HFF-Myc (cell line): ENCODE results near the gene TPX2.
A peak's percentile ranks its signal among the peaks of the same experiment; 100 is the strongest.

Experiments
- DNase-seq: peaks from one replicate; pipeline ENCODE4 v3.0.0-alpha.2; 2011; ENCODE audit warnings: low read depth; ENCODE audit errors: extremely low read depth
- H3K4me3 ChIP-seq: replicated peaks from 2 replicates; pipeline ENCODE4 v1.5.1; 2011; ENCODE audit warnings: low read depth, mild to moderate bottlenecking, control low read depth, low read length
- TF ChIP-seq, protein P1 (sequence below): IDR thresholded peaks from 2 replicates; pipeline ENCODE4 v1.5.1; 2012; ENCODE audit warnings: mild to moderate bottlenecking, low read depth, low read length, control low read depth; ENCODE audit errors: missing control alignments

The TPX2 gene

GRCh38 chr20:31719644-31720485, 19.2 kb upstream of the TPX2 start:
- no peak for DNase-seq
- H3K4me3 ChIP-seq, result peak overlapping the region; percentile 50

DNA sequence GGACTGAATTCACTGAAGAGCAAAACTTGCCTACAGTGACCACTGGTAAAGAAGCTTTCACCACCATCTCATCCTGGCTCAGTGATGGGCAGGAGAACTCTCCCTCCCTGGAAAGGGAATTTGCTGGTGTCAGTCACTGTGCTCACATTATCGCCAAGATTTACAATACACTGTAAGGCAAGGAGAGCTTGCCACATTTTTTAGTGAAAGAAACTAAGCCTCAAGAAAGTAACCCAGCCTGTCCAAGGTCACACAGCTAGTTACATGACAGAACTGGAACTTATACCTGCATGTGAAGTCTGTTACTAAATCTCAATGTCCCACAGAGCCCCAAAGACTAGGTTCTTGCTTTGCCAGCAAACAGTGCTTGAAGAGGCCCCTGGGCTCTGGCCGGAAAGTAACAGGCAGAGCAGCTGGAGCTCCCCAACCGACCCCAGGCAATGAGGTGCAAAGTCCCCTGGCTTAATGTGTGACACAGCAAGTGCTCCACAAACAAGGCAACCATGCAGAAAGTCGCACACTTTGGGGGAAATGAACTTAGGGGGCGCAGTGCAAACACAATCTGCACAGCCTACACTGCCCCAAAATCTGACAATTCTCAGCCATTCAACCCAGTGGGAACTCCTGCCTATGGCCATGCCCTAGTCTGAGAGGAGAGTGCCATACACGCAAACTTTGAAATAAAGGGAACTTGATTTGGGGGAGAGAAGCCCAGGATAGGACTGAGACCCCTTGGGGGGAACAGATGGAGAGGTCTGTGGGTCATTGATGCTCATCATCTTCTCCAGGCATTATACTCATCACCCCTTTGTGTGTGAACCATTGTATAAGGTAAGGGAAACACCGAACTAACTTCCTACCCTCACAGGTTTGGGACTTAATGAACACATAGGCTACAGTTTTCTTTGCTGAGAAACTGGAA, 18.3 kb upstream of the TPX2 start:
- H3K4me3 ChIP-seq, result peak overlapping the region; percentile 50

More at GRCh38 chr20:31719644-31720485, 19.2 kb upstream of the TPX2 start:
- TF ChIP-seq, protein P1, sequence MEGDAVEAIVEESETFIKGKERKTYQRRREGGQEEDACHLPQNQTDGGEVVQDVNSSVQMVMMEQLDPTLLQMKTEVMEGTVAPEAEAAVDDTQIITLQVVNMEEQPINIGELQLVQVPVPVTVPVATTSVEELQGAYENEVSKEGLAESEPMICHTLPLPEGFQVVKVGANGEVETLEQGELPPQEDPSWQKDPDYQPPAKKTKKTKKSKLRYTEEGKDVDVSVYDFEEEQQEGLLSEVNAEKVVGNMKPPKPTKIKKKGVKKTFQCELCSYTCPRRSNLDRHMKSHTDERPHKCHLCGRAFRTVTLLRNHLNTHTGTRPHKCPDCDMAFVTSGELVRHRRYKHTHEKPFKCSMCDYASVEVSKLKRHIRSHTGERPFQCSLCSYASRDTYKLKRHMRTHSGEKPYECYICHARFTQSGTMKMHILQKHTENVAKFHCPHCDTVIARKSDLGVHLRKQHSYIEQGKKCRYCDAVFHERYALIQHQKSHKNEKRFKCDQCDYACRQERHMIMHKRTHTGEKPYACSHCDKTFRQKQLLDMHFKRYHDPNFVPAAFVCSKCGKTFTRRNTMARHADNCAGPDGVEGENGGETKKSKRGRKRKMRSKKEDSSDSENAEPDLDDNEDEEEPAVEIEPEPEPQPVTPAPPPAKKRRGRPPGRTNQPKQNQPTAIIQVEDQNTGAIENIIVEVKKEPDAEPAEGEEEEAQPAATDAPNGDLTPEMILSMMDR, result no peak

GRCh38 chr20:31721408-31722256, 17.5 kb upstream of the TPX2 start:
- no peak for DNase-seq
- TF ChIP-seq, protein P1, result no peak
- peak overlapping the region; percentile 50 for H3K4me3 ChIP-seq

More for the DNA sequence above, 18.3 kb upstream of the TPX2 start:
- TF ChIP-seq, protein P1, result no peak
- DNase-seq, result no peak

- TF ChIP-seq, protein P1, result peak; percentile 77
- DNase-seq, result no peak
- peak within 1 kb of the TSS; percentile 50 for H3K4me3 ChIP-seq
Observed at GRCh38 chr20:31722257-31723068, 16.6 kb upstream of the TPX2 start, which contains the start of gene BCL2L1. TSS of gene BCL2L1 (minus strand) at chr20:31722868. CDS start at chr20:31722218, 650 bp downstream.

DNA sequence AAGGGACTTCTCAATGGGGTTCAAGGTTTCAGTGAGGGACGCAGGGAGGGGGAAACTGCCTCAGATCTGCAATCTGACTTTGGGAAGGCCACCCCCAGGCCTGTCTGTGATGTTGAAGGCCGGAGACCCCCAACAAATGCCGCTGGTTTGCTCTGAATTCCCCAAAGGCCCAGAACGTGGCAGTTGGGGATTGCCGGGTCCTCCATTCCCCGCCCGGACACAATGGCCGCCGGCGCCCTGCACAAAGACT, 16.1 kb upstream of the TPX2 start:
- TF ChIP-seq, protein P1, result no peak
- peak overlapping the region; percentile 50 for H3K4me3 ChIP-seq
- no peak for DNase-seq
